Measurements from ENCODE around the gene KCNMA1.

GRCh38 chr10:77099136-77099535, 538.5 kb downstream of the KCNMA1 start:
- TF ChIP-seq CEBPB (IDR thresholded peaks at IDR 0.05) = no peak
- TF ChIP-seq TEAD4 (IDR thresholded peaks at IDR 0.05) = no peak
- no peak for TF ChIP-seq EP300 (IDR thresholded peaks at IDR 0.05; ENCODE audit: borderline replicate concordance)

All from Ishikawa (cell line).